ENCODE results near the gene SLC25A3. TPM values are rescaled to one million over a fixed set of nuclear protein-coding genes. Genes with fewer than 3 reads are reported as not detected.
A peak's percentile ranks its signal among the peaks of the same experiment; 100 is the strongest.

SLC25A3 gene
- total and polyA plus RNA-seq, 2 of the 13 experiments (the other 11 are each of a cell fraction or from before 2014, with no cell fraction given) = 292 to 829 TPM

GRCh38 chr12:98593351-98594049 lies at the start of gene SLC25A3 (continued):
- TF ChIP-seq SRSF4 (IDR thresholded peaks at IDR 0.05; ENCODE audit: low read depth, low read length, poor library complexity, severe bottlenecking) = no peak
- no peak for TF ChIP-seq CHD4 (IDR thresholded peaks at IDR 0.05; ENCODE audit: borderline replicate concordance, low read length)
- peak; percentile 91 for TF ChIP-seq POLR2AphosphoS2 (IDR thresholded peaks at IDR 0.05; ENCODE audit: low read depth, low read length)
- no peak for TF ChIP-seq DBP (CRISPR knock-in tag; IDR thresholded peaks at IDR 0.05; ENCODE audit: not compliant biosample characterization)
- TF ChIP-seq RELA (CRISPR knock-in tag; IDR thresholded peaks at IDR 0.05) = no peak
- no peak for TF ChIP-seq TOE1 (CRISPR knock-in tag; IDR thresholded peaks at IDR 0.05)
- no peak for TF ChIP-seq ZNF296 (CRISPR knock-in tag; conservative IDR thresholded peaks at IDR 0.05)
- TF ChIP-seq, protein P1, sequence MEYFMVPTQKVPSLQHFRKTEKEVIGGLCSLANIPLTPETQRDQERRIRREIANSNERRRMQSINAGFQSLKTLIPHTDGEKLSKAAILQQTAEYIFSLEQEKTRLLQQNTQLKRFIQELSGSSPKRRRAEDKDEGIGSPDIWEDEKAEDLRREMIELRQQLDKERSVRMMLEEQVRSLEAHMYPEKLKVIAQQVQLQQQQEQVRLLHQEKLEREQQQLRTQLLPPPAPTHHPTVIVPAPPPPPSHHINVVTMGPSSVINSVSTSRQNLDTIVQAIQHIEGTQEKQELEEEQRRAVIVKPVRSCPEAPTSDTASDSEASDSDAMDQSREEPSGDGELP (IDR thresholded peaks at IDR 0.05; ENCODE audit: borderline replicate concordance, low read depth) = no peak
- peak; percentile 68 for TF ChIP-seq PITX1 (CRISPR knock-in tag; IDR thresholded peaks at IDR 0.05)
- no peak for TF ChIP-seq ZMYM2 (CRISPR knock-in tag; IDR thresholded peaks at IDR 0.05)
- no peak for TF ChIP-seq TBX3 (IDR thresholded peaks at IDR 0.05; ENCODE audit: borderline replicate concordance)
- peak; percentile 73 for TF ChIP-seq ZBTB20 (CRISPR knock-in tag; IDR thresholded peaks at IDR 0.05; ENCODE audit: borderline replicate concordance, low read depth)
- peak; percentile 66; the same call in 1 of the 2 replicates for TF ChIP-seq FOXK1 (CRISPR knock-in tag; IDR thresholded peaks at IDR 0.05; ENCODE audit: borderline replicate concordance, low read depth)
- TF ChIP-seq ARNT (IDR thresholded peaks at IDR 0.05) = no peak
- no peak; the same call in 1 of the 2 replicates for TF ChIP-seq NR1H2 (CRISPR knock-in tag; IDR thresholded peaks at IDR 0.05; ENCODE audit: borderline replicate concordance, low read depth)
- TF ChIP-seq SAP130 (CRISPR knock-in tag; IDR thresholded peaks at IDR 0.05; ENCODE audit: low read depth) = peak; percentile 95
- TF ChIP-seq, protein P2, sequence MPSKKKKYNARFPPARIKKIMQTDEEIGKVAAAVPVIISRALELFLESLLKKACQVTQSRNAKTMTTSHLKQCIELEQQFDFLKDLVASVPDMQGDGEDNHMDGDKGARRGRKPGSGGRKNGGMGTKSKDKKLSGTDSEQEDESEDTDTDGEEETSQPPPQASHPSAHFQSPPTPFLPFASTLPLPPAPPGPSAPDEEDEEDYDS (CRISPR knock-in tag; IDR thresholded peaks at IDR 0.05) = peak; percentile 98
- TF ChIP-seq ZNF850 (CRISPR knock-in tag; conservative IDR thresholded peaks at IDR 0.05) = 0 out of 2 replicates have a peak, but pooled peaks have one; percentile 33
- TF ChIP-seq ZNF335 (CRISPR knock-in tag; IDR thresholded peaks at IDR 0.05) = peak; percentile 97
- TF ChIP-seq TP53 (CRISPR knock-in tag; conservative IDR thresholded peaks at IDR 0.05) = peak; percentile 25; the same call in 1 of the 2 replicates
- TF ChIP-seq MXI1 (IDR thresholded peaks at IDR 0.05; ENCODE audit: borderline replicate concordance, low read depth, low read length) = peak; percentile 65; the same call in 2 of the 3 replicates
- no peak for TF ChIP-seq KDM6A (CRISPR knock-in tag; IDR thresholded peaks at IDR 0.05; ENCODE audit: low read depth)
- TF ChIP-seq PRDM10 (CRISPR knock-in tag; IDR thresholded peaks at IDR 0.05; ENCODE audit: low read depth) = peak; percentile 50
- no peak for TF ChIP-seq ZNF841 (CRISPR knock-in tag; IDR thresholded peaks at IDR 0.05; ENCODE audit: borderline replicate concordance)

All from HepG2 (cell line).